ENCODE results near the gene VPS41. TPM values are rescaled to one million over a fixed set of nuclear protein-coding genes. Genes with fewer than 3 reads are reported as not detected.

Gene VPS41
- total and polyA plus RNA-seq, 10 of the 15 experiments (the other 5 are each of a cell fraction or from before 2014, with no cell fraction given), result 15.3 to 63.2 (median 47.0) TPM

DNA sequence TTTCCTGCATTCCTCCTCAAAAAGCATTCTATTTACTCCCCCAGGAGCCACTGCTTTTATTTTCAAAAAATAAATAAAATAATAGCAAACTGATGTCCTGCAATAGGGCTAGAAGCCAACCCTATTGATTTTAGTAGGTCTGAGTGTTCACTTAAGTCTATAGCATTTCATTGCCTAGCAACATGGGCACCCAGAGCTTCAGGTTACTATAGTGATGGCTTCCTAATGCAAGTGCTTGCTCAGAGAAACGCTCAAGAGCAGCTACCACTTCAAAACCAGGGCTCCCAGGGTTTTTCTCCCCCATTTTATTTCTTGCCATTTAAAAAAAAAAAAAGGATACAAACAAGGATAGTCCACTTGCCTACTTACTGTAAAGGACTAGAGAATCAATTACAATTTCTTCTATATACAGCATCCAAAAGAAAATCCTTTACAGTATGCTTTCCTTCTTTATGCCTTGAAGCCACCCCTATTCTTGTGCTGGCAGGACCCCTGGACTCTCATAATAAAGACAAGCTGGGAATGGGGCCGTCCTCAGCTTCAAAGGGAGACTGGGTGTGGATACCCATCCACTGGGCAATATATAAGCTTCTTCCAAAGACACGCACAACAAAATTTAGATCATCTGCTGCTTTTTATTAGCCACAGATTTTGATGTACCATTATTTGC, 133.3 kb downstream of the VPS41 start:
- in situ Hi-C loops (cut with MboI), result no loop called here
- CTCF ChIA-PET, result interaction anchor here (0.8 kb wide), 1 partner anchor 89 kb away, joined by 3 read pairs; no protein-coding TSS in a partner anchor

DNA sequence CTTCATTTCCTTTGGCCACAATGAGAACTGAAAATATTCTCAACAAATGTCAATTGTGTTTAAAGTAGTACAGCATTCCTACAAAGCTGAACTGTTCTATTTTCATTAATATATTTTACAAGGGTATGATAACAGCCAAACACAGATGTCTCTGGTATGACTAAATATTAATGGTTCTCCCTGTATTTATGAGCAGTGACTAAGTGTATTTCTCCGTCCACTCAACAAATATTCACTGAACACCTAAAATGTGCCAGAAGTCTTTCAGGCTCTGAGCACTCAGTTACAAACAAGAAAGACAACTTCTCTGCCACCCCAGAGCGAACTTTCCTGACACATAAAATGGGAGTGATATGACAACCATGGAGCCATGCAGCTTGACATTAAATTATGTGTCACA, 135.6 kb downstream of the VPS41 start:
- ChIA-PET POLR2A (no interaction called here), SMC1A (ENCODE audit: uncharacterized antibody, unreplicated experiment) (no interaction called here), CTCF (no interaction called here), RAD21 (ENCODE audit: unreplicated experiment) (no interaction called here)
- Histone ChIP-seq H3K79me2 (ENCODE audit: control insufficient read depth, insufficient read depth, low read length) (no peaks in the 10 kb centered on the region), H3K9ac (ENCODE audit: control insufficient read depth, insufficient read depth, low read length) (no peak overlapping the region), H4K20me1 (ENCODE audit: control insufficient read depth, insufficient read depth) (no peaks in the 10 kb centered on the region), H3K9me3 (replicated peaks; ENCODE audit: control insufficient read depth, insufficient read depth, low read length) (no peaks in the 10 kb centered on the region), H3K4me3 (no peak overlapping the region), H3K27ac (ENCODE audit: control insufficient read depth, insufficient read depth) (no peak overlapping the region), H2AFZ (ENCODE audit: control insufficient read depth, low read depth, low read length) (no peak overlapping the region), H3K27me3 (replicated peaks in 1 of 2; ENCODE audit: control insufficient read depth in 2 of 2, insufficient read depth in 2 of 2, low read length in 1 of 2) (no peaks in the 10 kb centered on the region), H3K36me3 (ENCODE audit: control insufficient read depth in 2 of 2, insufficient read depth in 2 of 2, low read length in 1 of 2) (peaks cover 0 to 7% of the 10 kb centered on the region in 2 experiments; a peak in 1 of 4 replicates), H3K4me1 (ENCODE audit: control insufficient read depth, insufficient read depth, low read length) (no peaks in the 10 kb centered on the region), H3K4me2 (ENCODE audit: control insufficient read depth, insufficient read depth) (no peak overlapping the region)
- no peak for FAIRE-seq
- no peak for ATAC-seq
- no peak for DNase-seq (ENCODE audit: low read depth, low spot score)
- 50% methylated on average over 2 of the region's 2 CpGs for WGBS (ENCODE audit: insufficient coverage, insufficient replicate concordance, low lambda C conversion rate, missing lambda C conversion rate)
- in situ Hi-C loops (cut with MboI) (no loop called here), intact Hi-C loops (cut with micrococcal nuclease; ENCODE audit: unreplicated experiment) (no loop called here)
- TF ChIP-seq ZNF207 (IDR thresholded peaks at IDR 0.05; ENCODE audit: borderline replicate concordance) (no peak), ZNF24 (IDR thresholded peaks at IDR 0.05) (no peak), HDAC6 (IDR thresholded peaks at IDR 0.05; ENCODE audit: unreplicated experiment) (no peak), NR2F1 (conservative IDR thresholded peaks at IDR 0.05) (no peak), BCLAF1 (IDR thresholded peaks at IDR 0.05) (no peak)
- BruUV-seq (replicated peaks), result no TSS peak

More for the DNA sequence above, 133.3 kb downstream of the VPS41 start:
- Histone ChIP-seq H3K79me2 (ENCODE audit: control insufficient read depth, insufficient read depth, low read length) (no peaks in the 10 kb centered on the region), H3K4me1 (ENCODE audit: control insufficient read depth, insufficient read depth, low read length) (no peaks in the 10 kb centered on the region), H4K20me1 (ENCODE audit: control insufficient read depth, insufficient read depth) (no peaks in the 10 kb centered on the region), H3K4me2 (ENCODE audit: control insufficient read depth, insufficient read depth) (no peak overlapping the region), H3K27me3 (replicated peaks in 1 of 2; ENCODE audit: control insufficient read depth in 2 of 2, insufficient read depth in 2 of 2, low read length in 1 of 2) (no peaks in the 10 kb centered on the region), H3K36me3 (ENCODE audit: control insufficient read depth in 2 of 2, insufficient read depth in 2 of 2, low read length in 1 of 2) (peaks cover 0 to 6% of the 10 kb centered on the region in 2 experiments; a peak in 1 of 4 replicates), H2AFZ (ENCODE audit: control insufficient read depth, low read depth, low read length) (no peak overlapping the region), H3K9ac (ENCODE audit: control insufficient read depth, insufficient read depth, low read length) (no peak overlapping the region), H3K27ac (ENCODE audit: control insufficient read depth, insufficient read depth) (no peak overlapping the region), H3K4me3 (no peak overlapping the region), H3K9me3 (replicated peaks; ENCODE audit: control insufficient read depth, insufficient read depth, low read length) (no peaks in the 10 kb centered on the region)
- POLR2A ChIA-PET, result no interaction called here
- RAD21 ChIA-PET (ENCODE audit: unreplicated experiment), result no interaction called here
- 85% methylated on average over 3 of the region's 3 CpGs for WGBS (ENCODE audit: insufficient coverage, insufficient replicate concordance, low lambda C conversion rate, missing lambda C conversion rate)
- no peak for DNase-seq (ENCODE audit: low read depth, low spot score)
- TF ChIP-seq PAX8 (IDR thresholded peaks at IDR 0.05) (no peak), NFXL1 (IDR thresholded peaks at IDR 0.05; ENCODE audit: borderline replicate concordance) (no peak), MEF2B (IDR thresholded peaks at IDR 0.05; ENCODE audit: partially characterized antibody, poor library complexity, severe bottlenecking) (no peak), POLR2AphosphoS2 (IDR thresholded peaks at IDR 0.05; ENCODE audit: low read depth, low read length) (no peak), PML (IDR thresholded peaks at IDR 0.05; ENCODE audit: low read length) (no peak), EGR1 (IDR thresholded peaks at IDR 0.05; ENCODE audit: borderline replicate concordance in 1 of 2, low read depth in 2 of 2, low read length in 2 of 2) (no peak), MXI1 (IDR thresholded peaks at IDR 0.05; ENCODE audit: low read depth, low read length) (no peak)
- TF ChIP-seq, protein P1, sequence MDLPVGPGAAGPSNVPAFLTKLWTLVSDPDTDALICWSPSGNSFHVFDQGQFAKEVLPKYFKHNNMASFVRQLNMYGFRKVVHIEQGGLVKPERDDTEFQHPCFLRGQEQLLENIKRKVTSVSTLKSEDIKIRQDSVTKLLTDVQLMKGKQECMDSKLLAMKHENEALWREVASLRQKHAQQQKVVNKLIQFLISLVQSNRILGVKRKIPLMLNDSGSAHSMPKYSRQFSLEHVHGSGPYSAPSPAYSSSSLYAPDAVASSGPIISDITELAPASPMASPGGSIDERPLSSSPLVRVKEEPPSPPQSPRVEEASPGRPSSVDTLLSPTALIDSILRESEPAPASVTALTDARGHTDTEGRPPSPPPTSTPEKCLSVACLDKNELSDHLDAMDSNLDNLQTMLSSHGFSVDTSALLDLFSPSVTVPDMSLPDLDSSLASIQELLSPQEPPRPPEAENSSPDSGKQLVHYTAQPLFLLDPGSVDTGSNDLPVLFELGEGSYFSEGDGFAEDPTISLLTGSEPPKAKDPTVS (IDR thresholded peaks at IDR 0.05; ENCODE audit: low read depth, low read length), result no peak
- no TSS peak for BruUV-seq (replicated peaks)
- FAIRE-seq, result no peak
- SMC1A ChIA-PET (ENCODE audit: uncharacterized antibody, unreplicated experiment), result no interaction called here
- intact Hi-C loops (cut with micrococcal nuclease; ENCODE audit: unreplicated experiment), result no loop called here
- no peak for ATAC-seq
